ENCODE data around the gene TES. TPM values are rescaled to one million over a fixed set of nuclear protein-coding genes. Genes with fewer than 3 reads are reported as not detected.

The TES gene
- total RNA-seq, 6 experiments from 2014 or later: 10.4 to 29.3 (median 22.4) TPM

DNA sequence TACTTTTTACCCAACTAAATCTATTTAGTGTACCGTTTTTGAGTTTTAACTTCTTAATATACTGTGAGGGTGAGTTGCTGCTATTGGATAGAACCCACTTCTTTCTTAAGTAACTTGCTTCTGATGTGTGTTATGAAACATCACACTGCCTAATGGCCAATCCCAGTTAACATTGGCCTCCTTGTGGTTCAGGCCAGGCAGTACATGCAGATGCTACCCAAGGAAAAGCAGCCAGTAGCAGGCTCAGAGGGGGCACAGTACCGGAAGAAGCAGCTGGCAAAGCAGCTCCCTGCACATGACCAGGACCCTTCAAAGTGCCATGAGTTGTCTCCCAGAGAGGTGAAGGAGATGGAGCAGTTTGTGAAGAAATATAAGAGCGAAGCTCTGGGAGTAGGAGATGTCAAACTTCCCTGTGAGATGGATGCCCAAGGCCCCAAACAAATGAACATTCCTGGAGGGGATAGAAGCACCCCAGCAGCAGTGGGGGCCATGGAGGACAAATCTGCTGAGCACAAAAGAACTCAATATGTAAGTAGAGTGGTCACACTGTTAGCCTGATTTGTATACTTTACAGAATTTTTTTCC, 39.7 kb downstream of the TES start:
- DNase-seq: peak; percentile 57
- peaks cover 48% of the 10 kb centered on the region for H3K36me3 Mint-ChIP-seq (ENCODE audit: low read depth)
- peaks cover 6% of the 10 kb centered on the region for H3K9me3 Mint-ChIP-seq

DNA sequence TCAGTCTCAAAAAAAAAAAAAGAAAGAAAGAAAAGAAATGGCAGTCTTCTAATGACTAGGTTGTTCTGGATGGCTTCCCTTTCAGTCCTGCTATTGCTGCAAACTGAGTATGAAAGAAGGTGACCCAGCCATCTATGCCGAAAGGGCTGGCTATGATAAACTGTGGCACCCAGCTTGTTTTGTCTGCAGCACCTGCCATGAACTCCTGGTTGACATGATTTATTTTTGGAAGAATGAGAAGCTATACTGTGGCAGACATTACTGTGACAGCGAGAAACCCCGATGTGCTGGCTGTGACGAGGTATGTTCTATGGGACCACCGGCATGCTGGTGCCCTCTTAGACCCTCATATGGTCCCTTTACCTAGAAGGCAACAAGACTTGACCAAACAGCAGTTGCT, 41.3 kb downstream of the TES start:
- DNase-seq: no peak
- peaks cover 32% of the 10 kb centered on the region for H3K36me3 Mint-ChIP-seq (ENCODE audit: low read depth)
- H3K27me3 Mint-ChIP-seq (ENCODE audit: insufficient read depth): no peaks in the 10 kb centered on the region; the same call in 1 of the 2 replicates
- no peak for TF ChIP-seq CTCF (IDR thresholded peaks at IDR 0.05)
- no peak overlapping the region for H3K27ac Mint-ChIP-seq
- no peak overlapping the region for H3K4me3 Mint-ChIP-seq
- no peaks in the 10 kb centered on the region for H3K9me3 Mint-ChIP-seq
- H3K4me1 Mint-ChIP-seq (ENCODE audit: low read depth): peaks cover 15% of the 10 kb centered on the region

More for the DNA sequence above, 39.7 kb downstream of the TES start:
- peak; percentile 81 for TF ChIP-seq CTCF (IDR thresholded peaks at IDR 0.05)
- H3K4me1 Mint-ChIP-seq (ENCODE audit: low read depth): peaks cover 23% of the 10 kb centered on the region
- no peak overlapping the region; the same call in 1 of the 2 replicates for H3K27ac Mint-ChIP-seq
- H3K4me3 Mint-ChIP-seq: no peak overlapping the region
- no peaks in the 10 kb centered on the region; the same call in 1 of the 2 replicates for H3K27me3 Mint-ChIP-seq (ENCODE audit: insufficient read depth)

DNA sequence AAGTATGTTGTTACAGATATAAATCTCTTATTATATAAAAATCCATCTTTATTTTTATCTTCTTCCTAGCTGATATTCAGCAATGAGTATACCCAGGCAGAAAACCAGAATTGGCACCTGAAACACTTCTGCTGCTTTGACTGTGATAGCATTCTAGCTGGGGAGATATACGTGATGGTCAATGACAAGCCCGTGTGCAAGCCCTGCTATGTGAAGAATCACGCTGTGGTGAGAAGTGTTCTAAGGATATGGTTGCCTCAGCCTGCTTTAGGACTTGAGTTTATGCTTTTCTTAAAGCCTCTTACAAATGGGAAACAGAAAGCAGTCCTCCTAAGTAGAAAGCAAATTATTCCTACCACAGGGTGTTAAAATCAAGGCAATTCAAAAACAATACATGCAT, 41.9 kb downstream of the TES start:
- Mint-ChIP-seq H3K4me3 (no peak overlapping the region), H3K27me3 (ENCODE audit: insufficient read depth) (no peaks in the 10 kb centered on the region; the same call in 1 of the 2 replicates), H3K4me1 (ENCODE audit: low read depth) (peaks cover 12% of the 10 kb centered on the region; the same call in 1 of the 2 replicates), H3K36me3 (ENCODE audit: low read depth) (peaks cover 28% of the 10 kb centered on the region), H3K9me3 (no peaks in the 10 kb centered on the region), H3K27ac (no peak overlapping the region)
- no peak for DNase-seq
- no peak for TF ChIP-seq CTCF (IDR thresholded peaks at IDR 0.05)

DNA sequence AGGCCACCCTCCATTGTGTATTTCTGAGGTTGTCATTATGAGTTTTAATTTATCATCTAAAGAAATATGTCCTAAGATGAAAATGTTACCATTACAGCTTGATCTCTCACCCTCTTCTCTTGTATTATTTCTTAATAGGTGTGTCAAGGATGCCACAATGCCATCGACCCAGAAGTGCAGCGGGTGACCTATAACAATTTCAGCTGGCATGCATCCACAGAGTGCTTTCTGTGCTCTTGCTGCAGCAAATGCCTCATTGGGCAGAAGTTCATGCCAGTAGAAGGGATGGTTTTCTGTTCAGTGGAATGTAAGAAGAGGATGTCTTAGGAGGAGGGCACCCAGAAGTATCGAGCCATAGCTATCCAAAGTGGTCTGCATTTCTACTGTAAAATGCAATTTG, 46.8 kb downstream of the TES start:
- H3K36me3 Mint-ChIP-seq (ENCODE audit: low read depth): peaks cover 20% of the 10 kb centered on the region
- peaks cover 49% of the 10 kb centered on the region for H3K4me1 Mint-ChIP-seq (ENCODE audit: low read depth)
- no peaks in the 10 kb centered on the region for H3K27me3 Mint-ChIP-seq (ENCODE audit: insufficient read depth)
- H3K4me3 Mint-ChIP-seq: no peak overlapping the region
- no peak for TF ChIP-seq CTCF (IDR thresholded peaks at IDR 0.05)
- H3K27ac Mint-ChIP-seq: no peak overlapping the region
- H3K9me3 Mint-ChIP-seq: no peaks in the 10 kb centered on the region
- DNase-seq: no peak

- peaks cover 58% of the 10 kb centered on the region for H3K4me1 Mint-ChIP-seq (ENCODE audit: low read depth)
- H3K9me3 Mint-ChIP-seq: no peaks in the 10 kb centered on the region
- peak overlapping the region; percentile 54 for H3K4me3 Mint-ChIP-seq
- H3K27me3 Mint-ChIP-seq (ENCODE audit: insufficient read depth): no peaks in the 10 kb centered on the region
- peaks cover 13% of the 10 kb centered on the region for H3K36me3 Mint-ChIP-seq (ENCODE audit: low read depth)
- DNase-seq: peak; percentile 66
- peak overlapping the region; percentile 57 for H3K27ac Mint-ChIP-seq
- peak; percentile 96 for TF ChIP-seq CTCF (IDR thresholded peaks at IDR 0.05)
Measured at GRCh38 chr7:116258734-116259133, 48.4 kb downstream of the TES start.

All from HFFc6 (cell line).